K562 (cell line): ENCODE results near the gene EXT2. TPM values are rescaled to one million over a fixed set of nuclear protein-coding genes. Genes with fewer than 3 reads are reported as not detected.
A peak's percentile ranks its signal among the peaks of the same experiment; 100 is the strongest.

Source experiments
- ATAC-seq: fragments of 200-7000 bp; cut with Tn5 transposase; 3 replicates; pipeline ENCODE4 v1.9.1; 2020; ENCODE audit warnings: moderate library complexity
- BruUV-seq: library from RNA; stranded (reverse); fragments of 400-500 nt; replicated peaks from 2 replicates; lab custom pipeline; 2021; lab: Mats Ljungman, UMichigan
- CTCF ChIA-PET: fragments of 300-600 bp; formaldehyde crosslinking; extraction: SDS; loops from one replicate; lab custom pipeline; 2021; ENCODE audit warnings: low intra/inter-chr PET ratio; lab: Yijun Ruan, JAX
- POLR2A ChIA-PET: fragments of 300-600, 350-650 bp; sonication (Branson Sonifier 250); formaldehyde crosslinking; extraction: SDS; loops from one replicate; lab custom pipeline; 2021; ENCODE audit warnings: antibody characterized with exemption, inconsistent platforms; lab: Yijun Ruan, JAX
- DNase-seq, 4 experiments: peaks; one replicate each; pipeline versions ENCODE4 v3.0.0 to v3.0.0-alpha.2; 2011 to 2018; ENCODE audit warnings: low spot score in 3 of 4, mixed read lengths in 3 of 4; ENCODE audit errors: extremely low read depth in 1 of 4
- FAIRE-seq: peaks from 2 replicates; lab custom pipeline; 2011; peaks lifted over from hg19 to GRCh38; lab: Jason Lieb, UNC
- H2AFZ ChIP-seq: 2 replicates; pipeline ENCODE4 v1.6.0; 2011; ENCODE audit warnings: low read depth, low read length, control low read depth, inconsistent platforms
- H3K27ac ChIP-seq: fragments of 200-600 bp; 3 replicates; pipeline ENCODE4 v1.8.0; 2011; ENCODE audit warnings: low read depth, mild to moderate bottlenecking, control low read depth, inconsistent platforms, low read length, moderate library complexity, mixed read lengths; ENCODE audit errors: extremely low read depth
- H3K27me3 ChIP-seq, 2 experiments: fragments of 300-600 bp in 1 of 2; 2 replicates in 1 of 2; 3 replicates in 1 of 2; pipeline versions ENCODE4 v1.6.0 to v1.8.0; 2011; ENCODE audit warnings: inconsistent platforms in 2 of 2, low read length in 2 of 2, mild to moderate bottlenecking in 1 of 2, mixed read lengths in 1 of 2, moderate library complexity in 1 of 2; ENCODE audit not compliant: control insufficient read depth in 2 of 2, insufficient read depth in 2 of 2
- H3K36me3 ChIP-seq: fragments of 300-600 bp; 3 replicates; pipeline ENCODE4 v1.8.0; 2011; ENCODE audit warnings: mild to moderate bottlenecking, low read length, inconsistent platforms; ENCODE audit not compliant: control insufficient read depth, insufficient read depth
- H3K4me1 ChIP-seq, 2 experiments: fragments of 200-600 bp in 1 of 2; replicated peaks in 1 of 2; 2 replicates in 1 of 2; 3 replicates in 1 of 2; pipeline versions ENCODE4 v1.5.1 to v1.8.0; 2011; ENCODE audit warnings: inconsistent platforms in 2 of 2, low read length in 2 of 2, mild to moderate bottlenecking in 1 of 2, mixed read lengths in 1 of 2, moderate library complexity in 1 of 2; ENCODE audit not compliant: control insufficient read depth in 2 of 2, insufficient read depth in 2 of 2
- H3K4me2 ChIP-seq: 2 replicates; pipeline ENCODE4 v1.6.1; 2011; ENCODE audit warnings: low read length, control low read depth, inconsistent platforms, mixed read lengths; ENCODE audit not compliant: insufficient read depth
- H3K4me3 ChIP-seq: fragments of 200-600 bp; sonication (generic), shearing (Covaris generic); 2 replicates; pipeline ENCODE4 v1.5.1; 2016; ENCODE audit warnings: control low read depth, inconsistent platforms
- H3K79me2 ChIP-seq: fragments of 200-600 bp; 3 replicates; pipeline ENCODE4 v1.8.0; 2011; ENCODE audit warnings: low read length, inconsistent platforms; ENCODE audit not compliant: control insufficient read depth, insufficient read depth
- H3K9ac ChIP-seq, 2 experiments: 2 replicates each; pipeline versions ENCODE4 v1.6.0 to v1.6.1; 2011; ENCODE audit warnings: low read depth in 2 of 2, low read length in 2 of 2, control low read depth in 1 of 2, inconsistent platforms in 1 of 2, mild to moderate bottlenecking in 1 of 2, mixed read lengths in 1 of 2; ENCODE audit not compliant: insufficient read depth in 1 of 2
- H3K9me1 ChIP-seq: one replicate; pipeline ENCODE4 v1.6.0; 2011; ENCODE audit warnings: inconsistent platforms, mild to moderate bottlenecking, low read length, moderate library complexity; ENCODE audit not compliant: control insufficient read depth, insufficient read depth
- H3K9me3 ChIP-seq: replicated peaks from 2 replicates; pipeline ENCODE4 v1.5.1; 2011; ENCODE audit warnings: low read depth, low read length, inconsistent platforms; ENCODE audit not compliant: control insufficient read depth, insufficient read depth
- H4K20me1 ChIP-seq: replicated peaks from 2 replicates; pipeline ENCODE4 v1.6.1; 2011; ENCODE audit warnings: low read length, inconsistent platforms, mixed read lengths; ENCODE audit not compliant: control insufficient read depth, insufficient read depth
- CHD4 ChIP-seq: fragments of 200-600 bp; sonication (generic); IDR thresholded peaks from 3 replicates; pipeline ENCODE4 v1.6.1; 2012; ENCODE audit warnings: low read depth, mild to moderate bottlenecking, mixed read lengths, low read length, inconsistent platforms; ENCODE audit not compliant: insufficient read depth, insufficient replicate concordance, poor library complexity, severe bottlenecking
- KLF10 ChIP-seq: fragments of 250-450 bp; sonication (Bioruptor Pico); IDR thresholded peaks from 2 replicates; pipeline ENCODE4 v1.6.1; 2021; ENCODE audit warnings: matching md5 sums
- LARP7 ChIP-seq: fragments of 450-650 bp; IDR thresholded peaks from 2 replicates; pipeline ENCODE4 v1.6.1; 2016
- MECOM ChIP-seq: fragments of 250-450 bp; sonication (Bioruptor Pico); IDR thresholded peaks from 2 replicates; pipeline ENCODE4 v1.8.0; 2022; ENCODE audit warnings: inconsistent platforms
- MEIS2 ChIP-seq: fragments of 450-650 bp; IDR thresholded peaks from 2 replicates; pipeline ENCODE4 v1.6.1; 2014; ENCODE audit warnings: mild to moderate bottlenecking; ENCODE audit not compliant: partially characterized antibody
- MYNN ChIP-seq, 2 experiments: sonication (generic); formaldehyde crosslinking in 1 of 2; IDR thresholded peaks; 2 replicates each; pipeline versions ENCODE4 v1.5.0 to v1.6.1; 2016 to 2020; ENCODE audit warnings: antibody characterized with exemption in 1 of 2, missing genetic modification reagents in 1 of 2
- NONO ChIP-seq, 2 experiments: fragments of 200-400 bp in 1 of 2; fragments of 450-650 bp in 1 of 2; formaldehyde crosslinking in 1 of 2; IDR thresholded peaks; 2 replicates each; pipeline ENCODE4 v1.6.1; 2017; ENCODE audit warnings: low read depth in 2 of 2, mild to moderate bottlenecking in 2 of 2, moderate library complexity in 2 of 2, low read length in 1 of 2
- NR1H2 ChIP-seq: sonication (generic); formaldehyde crosslinking; IDR thresholded peaks from 2 replicates; pipeline ENCODE4 v1.4.0; 2020; ENCODE audit warnings: mild to moderate bottlenecking, missing genetic modification reagents
- PBX2 ChIP-seq, 2 experiments: IDR thresholded peaks in 1 of 2; conservative IDR thresholded peaks in 1 of 2; 2 replicates each; pipeline ENCODE4 v1.6.1; 2016; ENCODE audit warnings: low read depth in 2 of 2, mild to moderate bottlenecking in 1 of 2, missing compliant biosample characterization in 1 of 2, missing genetic modification characterization in 1 of 2, moderate library complexity in 1 of 2
- RBM14 ChIP-seq: fragments of 200-400 bp; formaldehyde crosslinking; IDR thresholded peaks from 2 replicates; pipeline ENCODE4 v1.6.1; 2018; ENCODE audit warnings: low read depth, mild to moderate bottlenecking, low read length, moderate library complexity, borderline replicate concordance; ENCODE audit not compliant: insufficient read depth
- RFX7 ChIP-seq: fragments of 250-450 bp; sonication (Bioruptor Pico); IDR thresholded peaks from 2 replicates; pipeline ENCODE4 v1.5.1; 2021; ENCODE audit warnings: mild to moderate bottlenecking
- ZKSCAN8 ChIP-seq: fragments of 200-800 bp; sonication (Bioruptor generic); IDR thresholded peaks from 2 replicates; pipeline ENCODE4 v1.6.1; 2016; ENCODE audit warnings: missing genetic modification characterization, missing compliant biosample characterization
- ZNF280B ChIP-seq: fragments of 250-450 bp; sonication (Bioruptor Pico); IDR thresholded peaks from 2 replicates; pipeline ENCODE4 v1.5.1; 2021; ENCODE audit warnings: mild to moderate bottlenecking
- ZNF324 ChIP-seq: fragments of 250-450 bp; sonication (Bioruptor Pico); IDR thresholded peaks from 2 replicates; pipeline ENCODE4 v1.4.0; 2020; ENCODE audit warnings: mild to moderate bottlenecking
- ZNF384 ChIP-seq: IDR thresholded peaks from 2 replicates; pipeline ENCODE4 v1.6.1; 2012; ENCODE audit warnings: low read depth, low read length, improper control_type of control experiment
- ZNF431 ChIP-seq: sonication (generic); formaldehyde crosslinking; IDR thresholded peaks from 2 replicates; pipeline ENCODE4 v1.8.0; 2022; ENCODE audit warnings: mild to moderate bottlenecking, missing genetic modification reagents
- WGBS: fragments of 100-300 bp; shearing (Covaris generic); methylation state at CpG from one replicate; pipeline ENCODE4 v1.1.6; 2016; ENCODE audit warnings: low coverage, mixed read lengths; ENCODE audit not compliant: insufficient coverage; ENCODE audit errors: missing lambda C conversion rate; 5-methylcytosine and 5-hydroxymethylcytosine counted together
- in situ Hi-C: fragments of 300-500 bp; cut with MboI; formaldehyde crosslinking; loops from 4 replicates; pipeline ENCODE4 v1.15.0; 2018; ENCODE audit warnings: inconsistent platforms, mixed read lengths
- intact Hi-C: fragments of 100-400 bp; cut with micrococcal nuclease; formaldehyde crosslinking; loops from 2 replicates; pipeline ENCODE4 v1.14.2; 2022
- polyA plus RNA-seq, 8 experiments: library from polyadenylated mRNA; depleted of rRNA in 4 of 8; stranded (reverse) in 5 of 8; unstranded in 3 of 8; fragments of >200 nt; fragmentation: Nextera tagmentation in 2 of 8; fragmentation: Illumina TruSeq in 1 of 8; extraction: Ambion mirVana in 2 of 8; extraction: Trizol in 1 of 8; gene quantifications; 2 replicates each; pipeline versions ENCODE4 v1.2.1 to v1.2.3, GENCODE V29; 2011 to 2014; ENCODE audit warnings: inconsistent platforms in 1 of 8, missing spikeins in 1 of 8
- total RNA-seq, 7 experiments: library from RNA; depleted of rRNA in 6 of 7; stranded (reverse); fragments of >200 nt in 6 of 7; fragmentation: Illumina TruSeq in 2 of 7; extraction: Trizol in 2 of 7; gene quantifications; 2 replicates each; pipeline versions ENCODE4 v1.2.1 to v1.2.3, GENCODE V29; 2011 to 2021; ENCODE audit warnings: low replicate concordance in 1 of 7

EXT2 gene
- total and polyA plus RNA-seq, 9 of the 15 experiments (the other 6 are each of a cell fraction or from before 2014, with no cell fraction given): 7.5 to 52.1 (median 38.1) TPM

GRCh38 chr11:44269369-44270351 is 174.2 kb downstream of the EXT2 start:
- peak overlapping the region; percentile 70; the same call in 1 of the 2 replicates for H2AFZ ChIP-seq
- peak overlapping the region; percentile 49; the same call in 2 of the 3 replicates for H3K27ac ChIP-seq
- ChIA-PET POLR2A (interaction anchor here (0.6 to 2.1 kb wide), 9 partner anchors 8 to 615 kb away, joined by 3 to 8 read pairs (median 3); no protein-coding TSS in a partner anchor), CTCF (no interaction called here)
- no TSS peak for BruUV-seq
- H3K9me1 ChIP-seq: no peaks in the 10 kb centered on the region
- H3K9ac ChIP-seq: peak overlapping the region in 1 of 2 experiments; percentile 70; a peak in 1 of 4 replicates
- peak; percentile 91 to 94 (median 93) for DNase-seq
- ATAC-seq: peak; percentile 90
- in situ Hi-C loops: no loop called here
- WGBS: 7% methylated on average over 15 of the region's 17 CpGs
- no peaks in the 10 kb centered on the region for H3K36me3 ChIP-seq
- H3K4me3 ChIP-seq: peak overlapping the region; percentile 11; the same call in 1 of the 2 replicates
- peaks cover 10% of the 10 kb centered on the region; the same call in 1 of the 2 replicates for H4K20me1 ChIP-seq
- H3K79me2 ChIP-seq: no peaks in the 10 kb centered on the region
- no peaks in the 10 kb centered on the region for H3K27me3 ChIP-seq
- H3K4me2 ChIP-seq: peak overlapping the region; percentile 74
- H3K9me3 ChIP-seq: no peaks in the 10 kb centered on the region
- peak; percentile 97 for FAIRE-seq
- intact Hi-C loops: loop anchor here (5.0 kb wide), 2 partner anchors 92 to 132 kb away; no protein-coding TSS in a partner anchor
- H3K4me1 ChIP-seq: peaks cover 50 to 62% of the 10 kb centered on the region in 2 experiments
- TF ChIP-seq CHD4: no peak
- TF ChIP-seq MECOM (CRISPR knock-in tag): peak; percentile 73; the same call in 1 of the 2 replicates
- TF ChIP-seq ZNF384: no peak
- TF ChIP-seq KLF10 (CRISPR knock-in tag): no peak
- TF ChIP-seq LARP7: 0 out of 2 replicates have a peak, but pooled peaks have one; percentile 65
- no peak for TF ChIP-seq RBM14
- no peak for TF ChIP-seq NR1H2 (CRISPR knock-in tag)
- no peak for TF ChIP-seq ZNF324 (CRISPR knock-in tag)
- TF ChIP-seq NONO (IDR thresholded peaks at IDR 0.05; ENCODE audit: low read depth in 2 of 2, low read length in 1 of 2): peak in 1 of 2 experiments; percentile 76; a peak in 1 of 4 replicates
- no peak for TF ChIP-seq RFX7 (CRISPR knock-in tag)
- no peak for TF ChIP-seq ZNF431 (CRISPR knock-in tag)
- TF ChIP-seq PBX2 (CRISPR knock-in tag; IDR thresholded peaks at IDR 0.05; ENCODE audit: low read depth): no peak
- TF ChIP-seq PBX2 (tag; conservative IDR thresholded peaks at IDR 0.05; ENCODE audit: low read depth): peak; percentile 67
- TF ChIP-seq MYNN (IDR thresholded peaks at IDR 0.05): peak; percentile 73
- no peak for TF ChIP-seq MYNN (CRISPR knock-in tag; IDR thresholded peaks at IDR 0.05)
- no peak for TF ChIP-seq ZNF280B (CRISPR knock-in tag)
- TF ChIP-seq ZKSCAN8 (CRISPR knock-in tag): no peak
- peak; percentile 86 for TF ChIP-seq MEIS2
